ENCODE data around the gene AGBL1.

Gene AGBL1

DNA sequence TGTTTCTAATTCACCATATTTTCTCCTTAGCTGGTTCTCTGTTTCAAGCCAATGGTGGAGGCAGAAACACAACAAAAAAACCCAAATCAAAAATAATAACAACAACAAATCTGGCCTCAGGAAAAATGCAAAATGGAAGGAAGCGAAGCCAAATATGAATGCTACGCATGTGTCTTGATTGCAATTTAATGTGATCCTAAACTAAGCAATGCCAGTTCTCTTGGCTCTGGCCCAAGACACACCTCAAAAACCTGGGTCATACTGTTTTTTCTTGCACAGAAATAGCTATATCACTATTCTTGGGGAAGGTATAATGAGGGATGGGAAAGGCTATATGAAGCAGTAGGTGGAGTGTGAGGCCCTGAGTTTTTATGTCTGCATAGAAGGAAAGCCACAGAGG lies 724.7 kb downstream of the AGBL1 start:
- H3K4me3 ChIP-seq (ENCODE audit: low read depth, low read length), result no peak overlapping the region
- TF ChIP-seq, protein P1, sequence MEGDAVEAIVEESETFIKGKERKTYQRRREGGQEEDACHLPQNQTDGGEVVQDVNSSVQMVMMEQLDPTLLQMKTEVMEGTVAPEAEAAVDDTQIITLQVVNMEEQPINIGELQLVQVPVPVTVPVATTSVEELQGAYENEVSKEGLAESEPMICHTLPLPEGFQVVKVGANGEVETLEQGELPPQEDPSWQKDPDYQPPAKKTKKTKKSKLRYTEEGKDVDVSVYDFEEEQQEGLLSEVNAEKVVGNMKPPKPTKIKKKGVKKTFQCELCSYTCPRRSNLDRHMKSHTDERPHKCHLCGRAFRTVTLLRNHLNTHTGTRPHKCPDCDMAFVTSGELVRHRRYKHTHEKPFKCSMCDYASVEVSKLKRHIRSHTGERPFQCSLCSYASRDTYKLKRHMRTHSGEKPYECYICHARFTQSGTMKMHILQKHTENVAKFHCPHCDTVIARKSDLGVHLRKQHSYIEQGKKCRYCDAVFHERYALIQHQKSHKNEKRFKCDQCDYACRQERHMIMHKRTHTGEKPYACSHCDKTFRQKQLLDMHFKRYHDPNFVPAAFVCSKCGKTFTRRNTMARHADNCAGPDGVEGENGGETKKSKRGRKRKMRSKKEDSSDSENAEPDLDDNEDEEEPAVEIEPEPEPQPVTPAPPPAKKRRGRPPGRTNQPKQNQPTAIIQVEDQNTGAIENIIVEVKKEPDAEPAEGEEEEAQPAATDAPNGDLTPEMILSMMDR (IDR thresholded peaks at IDR 0.05; ENCODE audit: low read depth, low read length), result no peak

DNA sequence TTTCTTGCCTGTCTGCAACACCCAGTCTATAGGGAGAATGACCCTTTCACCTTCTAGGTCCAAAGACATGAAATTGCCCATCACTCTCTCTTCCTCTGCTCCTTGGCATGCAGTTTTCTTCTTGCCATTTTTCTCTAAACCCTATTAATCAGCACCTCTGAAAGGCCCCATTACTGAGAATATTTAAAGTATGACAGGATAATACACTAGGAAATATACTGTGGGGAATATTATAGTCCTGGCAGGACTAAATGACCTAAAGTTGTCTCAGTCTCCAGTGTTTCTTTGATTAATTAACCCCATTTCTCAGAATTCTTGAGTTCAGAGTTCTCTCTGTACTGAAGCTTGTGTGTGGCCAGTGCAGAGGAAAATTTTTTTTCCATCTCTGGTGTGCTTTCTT lies 730.7 kb downstream of the AGBL1 start:
- TF ChIP-seq, protein P1 (IDR thresholded peaks at IDR 0.05; ENCODE audit: low read depth, low read length), result no peak
- no peak overlapping the region for H3K4me3 ChIP-seq (ENCODE audit: low read depth, low read length)

DNA sequence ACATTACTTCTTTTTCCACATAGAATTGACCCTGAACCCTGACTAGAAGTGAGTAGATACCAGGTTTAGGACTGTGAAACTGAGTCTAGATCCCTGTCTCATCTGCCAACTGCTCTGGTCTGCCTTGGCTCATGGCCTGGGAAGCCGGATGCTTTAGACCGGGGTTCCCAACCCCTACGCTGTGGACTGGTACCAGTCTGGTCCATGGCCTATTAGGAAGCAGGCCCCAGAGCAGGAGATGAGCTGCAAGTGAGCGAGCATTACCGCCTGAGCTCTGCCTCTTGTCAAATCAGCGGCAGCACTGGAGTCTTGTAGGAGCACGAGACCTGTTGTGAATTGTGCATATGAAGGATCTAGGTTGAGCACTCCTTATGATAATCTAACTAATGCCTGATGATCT lies 734.2 kb downstream of the AGBL1 start:
- H3K4me3 ChIP-seq (ENCODE audit: low read depth, low read length), result no peak overlapping the region
- TF ChIP-seq, protein P1 (IDR thresholded peaks at IDR 0.05; ENCODE audit: low read depth, low read length), result no peak

DNA sequence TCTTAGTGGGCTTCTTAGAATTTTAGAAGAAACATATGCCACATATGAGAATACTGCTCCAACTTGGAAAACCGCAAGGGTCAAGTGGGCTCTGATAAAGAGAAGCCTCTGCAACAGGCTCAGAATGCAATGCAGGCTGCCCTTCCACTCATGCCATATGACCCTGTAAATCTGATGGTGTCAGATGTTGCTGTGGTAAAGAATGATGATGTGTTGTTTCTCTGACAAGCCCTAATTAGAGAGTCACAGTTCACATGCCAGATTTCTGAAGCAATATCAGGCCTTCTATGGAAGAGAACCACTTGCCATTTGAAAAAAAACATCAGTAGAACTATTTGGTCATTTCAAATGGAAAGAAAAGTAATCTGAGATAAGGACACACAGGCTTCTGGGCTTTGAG lies 749.6 kb downstream of the AGBL1 start:
- TF ChIP-seq, protein P1 (IDR thresholded peaks at IDR 0.05; ENCODE audit: low read depth, low read length), result no peak
- no peak overlapping the region for H3K4me3 ChIP-seq (ENCODE audit: low read depth, low read length)

DNA sequence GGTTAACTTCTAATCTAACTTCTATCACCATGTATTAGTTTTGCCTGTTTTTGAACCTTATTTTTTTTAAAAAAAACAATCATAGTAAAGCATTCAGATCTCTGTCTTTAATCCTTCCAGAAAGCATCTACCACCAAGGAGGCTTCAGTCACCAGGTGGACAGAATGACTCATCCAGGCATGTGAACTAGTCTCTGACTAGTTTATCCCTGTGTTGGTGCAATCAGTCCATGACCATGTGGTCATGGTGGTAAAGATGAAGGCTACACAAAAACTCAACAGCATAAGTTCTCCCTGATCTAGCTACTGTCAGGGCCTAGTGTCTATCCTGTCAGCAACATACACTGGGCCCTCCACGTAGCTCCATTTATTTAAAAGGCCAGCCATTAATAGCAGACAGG lies 750.6 kb downstream of the AGBL1 start:
- TF ChIP-seq, protein P1 (IDR thresholded peaks at IDR 0.05; ENCODE audit: low read depth, low read length), result no peak
- H3K4me3 ChIP-seq (ENCODE audit: low read depth, low read length), result no peak overlapping the region

DNA sequence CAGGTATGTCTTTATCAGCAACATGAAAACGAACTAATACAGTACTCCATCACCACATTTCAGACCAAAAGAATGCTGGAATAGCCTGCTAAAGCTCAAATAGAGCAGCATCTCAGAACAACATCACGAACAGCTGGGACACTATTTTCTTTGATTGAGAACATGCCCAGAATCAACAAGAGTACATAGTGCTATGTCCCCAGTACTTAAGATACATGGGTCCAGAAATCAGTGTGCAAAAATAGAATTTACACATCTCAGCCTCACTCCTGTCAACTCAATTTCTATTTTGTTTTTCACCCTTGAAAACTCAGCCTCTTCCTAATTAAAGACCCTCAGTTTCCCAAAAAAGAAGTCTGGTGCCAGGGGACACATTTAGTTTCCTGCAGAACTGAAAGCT lies 753.9 kb downstream of the AGBL1 start:
- TF ChIP-seq, protein P1 (IDR thresholded peaks at IDR 0.05; ENCODE audit: low read depth, low read length), result no peak
- H3K4me3 ChIP-seq (ENCODE audit: low read depth, low read length), result no peak overlapping the region

GRCh38 chr15:86834115-86834863 lies 754.6 kb downstream of the AGBL1 start:
- no peak overlapping the region for H3K4me3 ChIP-seq (ENCODE audit: low read depth, low read length)
- TF ChIP-seq, protein P1 (IDR thresholded peaks at IDR 0.05; ENCODE audit: low read depth, low read length), result no peak

All from WI38 (cell line).